ENCODE measurements around the gene ZBTB42.
A peak's percentile ranks its signal among the peaks of the same experiment; 100 is the strongest.

Gene ZBTB42

DNA sequence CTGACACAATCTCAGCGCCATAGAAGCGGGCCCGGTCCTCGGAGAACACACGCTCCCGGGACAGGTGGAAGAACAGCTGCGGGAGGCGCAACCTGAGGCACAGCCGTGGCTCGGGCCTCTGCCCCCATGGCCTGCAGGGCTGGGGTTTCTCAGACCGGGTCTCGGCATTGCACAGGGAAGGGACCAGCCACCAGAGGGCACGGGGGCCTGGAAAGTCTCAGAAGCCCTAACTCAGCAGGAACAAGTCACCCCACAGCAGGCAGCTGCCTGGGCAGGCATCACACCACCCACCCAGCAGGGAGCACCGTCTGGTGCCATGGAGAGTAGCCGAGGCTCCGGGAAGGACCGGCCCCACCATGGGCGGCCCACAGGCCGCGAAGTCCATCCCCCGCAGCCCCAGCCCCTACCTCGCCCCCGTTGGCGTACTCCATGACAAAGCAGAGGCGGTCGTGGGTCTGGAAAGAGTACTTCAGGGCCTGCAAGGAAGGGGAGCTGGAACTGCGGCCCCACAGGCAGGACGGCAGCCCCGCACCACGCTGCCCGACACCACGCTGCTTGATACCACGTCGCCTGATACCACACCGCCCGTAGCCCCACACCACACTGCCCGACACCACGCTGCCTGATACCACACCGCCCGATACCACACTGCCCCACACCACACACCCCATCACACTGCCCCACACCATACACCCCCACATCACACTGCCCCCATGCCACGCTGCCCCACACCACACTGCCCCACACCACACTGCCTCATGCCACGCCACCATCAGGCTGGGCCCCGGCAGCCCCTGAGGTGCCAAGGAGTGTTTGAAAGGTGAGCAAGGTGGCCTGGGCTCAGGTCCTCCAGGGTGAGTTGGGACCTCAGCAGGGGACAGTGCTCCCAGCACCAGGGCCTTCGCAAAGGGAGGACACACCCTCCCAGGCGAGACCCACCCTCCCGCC lies 27.1 kb upstream of the ZBTB42 start:
- no peaks in the 10 kb centered on the region for H3K9me3 ChIP-seq (ENCODE audit: control insufficient read depth, insufficient read depth, low read depth, low read length)
- H3K27ac ChIP-seq (ENCODE audit: extremely low read depth, low read depth, low read length): no peak overlapping the region
- CTCF ChIA-PET: interaction anchor here (1.3 kb wide), 1 partner anchor 53 kb away, joined by 3 read pairs; no protein-coding TSS in a partner anchor
- POLR2A ChIA-PET: no interaction called here
- no peak overlapping the region for H3K4me3 ChIP-seq (ENCODE audit: low read depth, low read length)
- peaks cover 3% of the 10 kb centered on the region; the same call in 1 of the 2 replicates for H3K4me1 ChIP-seq (ENCODE audit: control insufficient read depth, insufficient read depth, low read length)
- peaks cover 0 to 90% of the 10 kb centered on the region in 2 experiments; a peak in 2 of 3 replicates for H3K36me3 ChIP-seq (ENCODE audit: control insufficient read depth in 2 of 2, insufficient read depth in 1 of 2, low read length in 2 of 2)
- TF ChIP-seq ZNF558 (tag by site-specific recombination; IDR thresholded peaks at IDR 0.05): no peak
- no peak for TF ChIP-seq ZNF473 (tag by site-specific recombination; IDR thresholded peaks at IDR 0.05)
- no peak for TF ChIP-seq BCL11A (tag by site-specific recombination; IDR thresholded peaks at IDR 0.05; ENCODE audit: low read depth)
- TF ChIP-seq, protein P1, sequence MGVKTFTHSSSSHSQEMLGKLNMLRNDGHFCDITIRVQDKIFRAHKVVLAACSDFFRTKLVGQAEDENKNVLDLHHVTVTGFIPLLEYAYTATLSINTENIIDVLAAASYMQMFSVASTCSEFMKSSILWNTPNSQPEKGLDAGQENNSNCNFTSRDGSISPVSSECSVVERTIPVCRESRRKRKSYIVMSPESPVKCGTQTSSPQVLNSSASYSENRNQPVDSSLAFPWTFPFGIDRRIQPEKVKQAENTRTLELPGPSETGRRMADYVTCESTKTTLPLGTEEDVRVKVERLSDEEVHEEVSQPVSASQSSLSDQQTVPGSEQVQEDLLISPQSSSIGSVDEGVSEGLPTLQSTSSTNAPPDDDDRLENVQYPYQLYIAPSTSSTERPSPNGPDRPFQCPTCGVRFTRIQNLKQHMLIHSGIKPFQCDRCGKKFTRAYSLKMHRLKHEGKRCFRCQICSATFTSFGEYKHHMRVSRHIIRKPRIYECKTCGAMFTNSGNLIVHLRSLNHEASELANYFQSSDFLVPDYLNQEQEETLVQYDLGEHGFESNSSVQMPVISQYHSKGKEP (tag by site-specific recombination; IDR thresholded peaks at IDR 0.05): no peak
- TF ChIP-seq ZEB2 (tag by site-specific recombination; IDR thresholded peaks at IDR 0.05): no peak
- TF ChIP-seq ZIC2 (tag by site-specific recombination; IDR thresholded peaks at IDR 0.05): peak; percentile 56
- no peak for TF ChIP-seq SETDB1 (IDR thresholded peaks at IDR 0.05; ENCODE audit: insufficient read length, low read length)
- no peak for TF ChIP-seq SCRT1 (tag by site-specific recombination; IDR thresholded peaks at IDR 0.05; ENCODE audit: borderline replicate concordance)
- no peak for TF ChIP-seq ZNF654 (tag by site-specific recombination; IDR thresholded peaks at IDR 0.05; ENCODE audit: low read depth)
- TF ChIP-seq MYNN (tag by site-specific recombination; IDR thresholded peaks at IDR 0.05; ENCODE audit: borderline replicate concordance): no peak
- no peak for TF ChIP-seq OSR2 (tag by site-specific recombination; IDR thresholded peaks at IDR 0.05)
- no peak for TF ChIP-seq KLF10 (tag by site-specific recombination; IDR thresholded peaks at IDR 0.05)
- no peak for TF ChIP-seq ZNF521 (tag by site-specific recombination; IDR thresholded peaks at IDR 0.05)
- TF ChIP-seq ZNF19 (tag by site-specific recombination; IDR thresholded peaks at IDR 0.05; ENCODE audit: low read depth): no peak
- TF ChIP-seq, protein P2, sequence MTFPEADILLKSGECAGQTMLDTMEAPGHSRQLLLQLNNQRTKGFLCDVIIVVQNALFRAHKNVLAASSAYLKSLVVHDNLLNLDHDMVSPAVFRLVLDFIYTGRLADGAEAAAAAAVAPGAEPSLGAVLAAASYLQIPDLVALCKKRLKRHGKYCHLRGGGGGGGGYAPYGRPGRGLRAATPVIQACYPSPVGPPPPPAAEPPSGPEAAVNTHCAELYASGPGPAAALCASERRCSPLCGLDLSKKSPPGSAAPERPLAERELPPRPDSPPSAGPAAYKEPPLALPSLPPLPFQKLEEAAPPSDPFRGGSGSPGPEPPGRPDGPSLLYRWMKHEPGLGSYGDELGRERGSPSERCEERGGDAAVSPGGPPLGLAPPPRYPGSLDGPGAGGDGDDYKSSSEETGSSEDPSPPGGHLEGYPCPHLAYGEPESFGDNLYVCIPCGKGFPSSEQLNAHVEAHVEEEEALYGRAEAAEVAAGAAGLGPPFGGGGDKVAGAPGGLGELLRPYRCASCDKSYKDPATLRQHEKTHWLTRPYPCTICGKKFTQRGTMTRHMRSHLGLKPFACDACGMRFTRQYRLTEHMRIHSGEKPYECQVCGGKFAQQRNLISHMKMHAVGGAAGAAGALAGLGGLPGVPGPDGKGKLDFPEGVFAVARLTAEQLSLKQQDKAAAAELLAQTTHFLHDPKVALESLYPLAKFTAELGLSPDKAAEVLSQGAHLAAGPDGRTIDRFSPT (tag by site-specific recombination; IDR thresholded peaks at IDR 0.05): peak; percentile 95
- TF ChIP-seq, protein P3, sequence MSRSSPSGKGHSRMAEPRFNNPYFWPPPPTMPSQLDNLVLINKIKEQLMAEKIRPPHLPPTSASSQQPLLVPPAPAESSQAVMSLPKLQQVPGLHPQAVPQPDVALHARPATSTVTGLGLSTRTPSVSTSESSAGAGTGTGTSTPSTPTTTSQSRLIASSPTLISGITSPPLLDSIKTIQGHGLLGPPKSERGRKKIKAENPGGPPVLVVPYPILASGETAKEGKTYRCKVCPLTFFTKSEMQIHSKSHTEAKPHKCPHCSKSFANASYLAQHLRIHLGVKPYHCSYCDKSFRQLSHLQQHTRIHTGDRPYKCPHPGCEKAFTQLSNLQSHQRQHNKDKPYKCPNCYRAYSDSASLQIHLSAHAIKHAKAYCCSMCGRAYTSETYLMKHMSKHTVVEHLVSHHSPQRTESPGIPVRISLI (tag by site-specific recombination; IDR thresholded peaks at IDR 0.05): no peak
- TF ChIP-seq ZNF664 (tag by site-specific recombination; IDR thresholded peaks at IDR 0.05): no peak
- no peak for TF ChIP-seq ZNF140 (tag by site-specific recombination; IDR thresholded peaks at IDR 0.05)
- TF ChIP-seq ZNF701 (tag by site-specific recombination; IDR thresholded peaks at IDR 0.05): no peak
- TF ChIP-seq, protein P4, sequence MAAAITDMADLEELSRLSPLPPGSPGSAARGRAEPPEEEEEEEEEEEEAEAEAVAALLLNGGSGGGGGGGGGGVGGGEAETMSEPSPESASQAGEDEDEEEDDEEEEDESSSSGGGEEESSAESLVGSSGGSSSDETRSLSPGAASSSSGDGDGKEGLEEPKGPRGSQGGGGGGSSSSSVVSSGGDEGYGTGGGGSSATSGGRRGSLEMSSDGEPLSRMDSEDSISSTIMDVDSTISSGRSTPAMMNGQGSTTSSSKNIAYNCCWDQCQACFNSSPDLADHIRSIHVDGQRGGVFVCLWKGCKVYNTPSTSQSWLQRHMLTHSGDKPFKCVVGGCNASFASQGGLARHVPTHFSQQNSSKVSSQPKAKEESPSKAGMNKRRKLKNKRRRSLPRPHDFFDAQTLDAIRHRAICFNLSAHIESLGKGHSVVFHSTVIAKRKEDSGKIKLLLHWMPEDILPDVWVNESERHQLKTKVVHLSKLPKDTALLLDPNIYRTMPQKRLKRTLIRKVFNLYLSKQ (tag by site-specific recombination; IDR thresholded peaks at IDR 0.05; ENCODE audit: borderline replicate concordance): no peak
- TF ChIP-seq ZFHX2 (tag by site-specific recombination; conservative IDR thresholded peaks at IDR 0.05): 0 out of 2 replicates have a peak, but pooled peaks have one; percentile 39
- TF ChIP-seq, protein P5, sequence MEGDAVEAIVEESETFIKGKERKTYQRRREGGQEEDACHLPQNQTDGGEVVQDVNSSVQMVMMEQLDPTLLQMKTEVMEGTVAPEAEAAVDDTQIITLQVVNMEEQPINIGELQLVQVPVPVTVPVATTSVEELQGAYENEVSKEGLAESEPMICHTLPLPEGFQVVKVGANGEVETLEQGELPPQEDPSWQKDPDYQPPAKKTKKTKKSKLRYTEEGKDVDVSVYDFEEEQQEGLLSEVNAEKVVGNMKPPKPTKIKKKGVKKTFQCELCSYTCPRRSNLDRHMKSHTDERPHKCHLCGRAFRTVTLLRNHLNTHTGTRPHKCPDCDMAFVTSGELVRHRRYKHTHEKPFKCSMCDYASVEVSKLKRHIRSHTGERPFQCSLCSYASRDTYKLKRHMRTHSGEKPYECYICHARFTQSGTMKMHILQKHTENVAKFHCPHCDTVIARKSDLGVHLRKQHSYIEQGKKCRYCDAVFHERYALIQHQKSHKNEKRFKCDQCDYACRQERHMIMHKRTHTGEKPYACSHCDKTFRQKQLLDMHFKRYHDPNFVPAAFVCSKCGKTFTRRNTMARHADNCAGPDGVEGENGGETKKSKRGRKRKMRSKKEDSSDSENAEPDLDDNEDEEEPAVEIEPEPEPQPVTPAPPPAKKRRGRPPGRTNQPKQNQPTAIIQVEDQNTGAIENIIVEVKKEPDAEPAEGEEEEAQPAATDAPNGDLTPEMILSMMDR (tag by site-specific recombination; IDR thresholded peaks at IDR 0.05): no peak
- TF ChIP-seq, protein P6, sequence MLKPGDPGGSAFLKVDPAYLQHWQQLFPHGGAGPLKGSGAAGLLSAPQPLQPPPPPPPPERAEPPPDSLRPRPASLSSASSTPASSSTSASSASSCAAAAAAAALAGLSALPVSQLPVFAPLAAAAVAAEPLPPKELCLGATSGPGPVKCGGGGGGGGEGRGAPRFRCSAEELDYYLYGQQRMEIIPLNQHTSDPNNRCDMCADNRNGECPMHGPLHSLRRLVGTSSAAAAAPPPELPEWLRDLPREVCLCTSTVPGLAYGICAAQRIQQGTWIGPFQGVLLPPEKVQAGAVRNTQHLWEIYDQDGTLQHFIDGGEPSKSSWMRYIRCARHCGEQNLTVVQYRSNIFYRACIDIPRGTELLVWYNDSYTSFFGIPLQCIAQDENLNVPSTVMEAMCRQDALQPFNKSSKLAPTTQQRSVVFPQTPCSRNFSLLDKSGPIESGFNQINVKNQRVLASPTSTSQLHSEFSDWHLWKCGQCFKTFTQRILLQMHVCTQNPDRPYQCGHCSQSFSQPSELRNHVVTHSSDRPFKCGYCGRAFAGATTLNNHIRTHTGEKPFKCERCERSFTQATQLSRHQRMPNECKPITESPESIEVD (tag by site-specific recombination; IDR thresholded peaks at IDR 0.05): no peak
- no peak for TF ChIP-seq GLIS1 (tag by site-specific recombination; IDR thresholded peaks at IDR 0.05)
- TF ChIP-seq ZNF677 (tag by site-specific recombination; IDR thresholded peaks at IDR 0.05): no peak
- TF ChIP-seq ZNF76 (tag by site-specific recombination; IDR thresholded peaks at IDR 0.05; ENCODE audit: borderline replicate concordance, low read depth): no peak
- TF ChIP-seq ZNF341 (tag by site-specific recombination; IDR thresholded peaks at IDR 0.05; ENCODE audit: low read depth): peak; percentile 38; the same call in 1 of the 2 replicates
- TF ChIP-seq TCF7L2 (IDR thresholded peaks at IDR 0.05; ENCODE audit: borderline replicate concordance, low read depth, low read length): no peak

All from HEK293 (cell line).